Endodermal cell (in vitro differentiated cells): ENCODE results near the gene STARD13. TPM values are rescaled to one million over a fixed set of nuclear protein-coding genes. Genes with fewer than 3 reads are reported as not detected.

Experiments
- DNase-seq: peaks from one replicate; pipeline ENCODE4 v3.0.0-alpha.2; 2017
- H3K27ac ChIP-seq: 2 replicates; pipeline ENCODE4 v1.5.1; 2013; ENCODE audit warnings: mild to moderate bottlenecking, low read depth, low read length, moderate library complexity
- H3K27me3 ChIP-seq: 2 replicates; pipeline ENCODE4 v1.6.1; 2013; ENCODE audit warnings: mild to moderate bottlenecking, low read length, moderate library complexity; ENCODE audit not compliant: insufficient read depth, control insufficient read depth, poor library complexity, severe bottlenecking
- H3K36me3 ChIP-seq: 2 replicates; pipeline ENCODE4 v1.7.0; 2013; ENCODE audit warnings: mild to moderate bottlenecking, low read length, moderate library complexity; ENCODE audit not compliant: control insufficient read depth, insufficient read depth
- H3K4me1 ChIP-seq: one replicate; pipeline ENCODE4 v1.7.0; 2013; ENCODE audit warnings: low read length; ENCODE audit not compliant: control insufficient read depth, insufficient read depth
- H3K4me3 ChIP-seq: 2 replicates; pipeline ENCODE4 v1.5.1; 2013; ENCODE audit warnings: mild to moderate bottlenecking, low read length, moderate library complexity
- H3K9ac ChIP-seq: 2 replicates; pipeline ENCODE4 v1.6.1; 2013; ENCODE audit warnings: mild to moderate bottlenecking, low read length, moderate library complexity; ENCODE audit not compliant: poor library complexity, severe bottlenecking; ENCODE audit errors: extremely low read depth
- H3K9me3 ChIP-seq: 2 replicates; pipeline ENCODE4 v1.6.1; 2013; ENCODE audit warnings: mild to moderate bottlenecking, low read length, moderate library complexity; ENCODE audit not compliant: control insufficient read depth
- H3K27ac Mint-ChIP-seq: 2 replicates; pipeline ENCODE4 v1.8.0; 2020; ENCODE audit warnings: mixed read lengths
- H3K27me3 Mint-ChIP-seq: 2 replicates; pipeline ENCODE4 v1.8.0; 2021; ENCODE audit warnings: mild to moderate bottlenecking, mixed read lengths; ENCODE audit not compliant: insufficient read depth
- H3K36me3 Mint-ChIP-seq: 2 replicates; pipeline ENCODE4 v1.8.0; 2020; ENCODE audit warnings: low read depth, mixed read lengths
- H3K4me1 Mint-ChIP-seq: 2 replicates; pipeline ENCODE4 v1.8.0; 2020; ENCODE audit warnings: mixed read lengths
- H3K4me3 Mint-ChIP-seq: 2 replicates; pipeline ENCODE4 v1.8.0; 2020; ENCODE audit warnings: mild to moderate bottlenecking, moderate library complexity, mixed read lengths
- H3K9me3 Mint-ChIP-seq: 2 replicates; pipeline ENCODE4 v1.8.0; 2020; ENCODE audit warnings: mild to moderate bottlenecking, mixed read lengths
- WGBS, 2 experiments: methylation state at CpG; one replicate each; pipeline versions ENCODE4 v1.1.5 to v1.1.7; 2013; ENCODE audit warnings: missing lambda C conversion rate in 2 of 2, mixed read lengths in 1 of 2; ENCODE audit not compliant: insufficient coverage in 1 of 2, insufficient read length in 1 of 2; 5-methylcytosine and 5-hydroxymethylcytosine counted together
- total RNA-seq, 2 donors: library from RNA; stranded (reverse); fragmentation: NEBNext Ultra II Directional in 1 of 2; extraction: Animal tissue kit (Norgen Biotek cat#: 25700) in 1 of 2; gene quantifications; 2 replicates in 1 of 2; 3 replicates in 1 of 2; pipeline ENCODE4 v1.2.1, GENCODE V29; 2021
- TF ChIP-seq, protein P1 (sequence below): fragments of 200-600 bp; sonication (generic); conservative IDR thresholded peaks from 2 replicates; pipeline ENCODE4 v1.5.0; 2021; ENCODE audit warnings: antibody characterized with exemption, mild to moderate bottlenecking

The STARD13 gene
- total RNA-seq, 2 donors from 2014 or later: 2.5 to 3.7 TPM

DNA sequence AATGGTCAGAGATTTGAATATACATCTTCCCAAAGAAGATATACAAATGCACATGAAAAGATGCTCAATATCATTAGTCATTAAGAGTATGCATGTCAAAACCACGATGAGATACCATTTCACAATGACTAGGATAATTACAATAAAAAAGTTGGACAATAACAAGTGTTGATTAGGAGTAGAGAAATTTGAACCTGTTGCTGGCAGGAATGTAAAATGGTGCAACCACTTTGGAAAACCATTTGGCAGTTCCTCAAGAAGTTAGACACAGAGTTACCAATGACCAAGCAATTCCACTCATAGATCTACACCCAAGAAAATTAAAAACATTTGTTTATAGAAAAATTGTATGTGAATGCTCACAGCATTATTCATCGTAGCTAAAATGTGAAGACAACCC is 33.2 kb upstream of the STARD13 start:
- H3K9ac ChIP-seq: no peak overlapping the region
- H3K4me1 Mint-ChIP-seq: no peaks in the 10 kb centered on the region
- no peaks in the 10 kb centered on the region for H3K27me3 ChIP-seq
- H3K9me3 ChIP-seq: peaks cover 4% of the 10 kb centered on the region
- 83% methylated on average over 1 of the region's 2 CpGs for WGBS, 2 experiments
- no peaks in the 10 kb centered on the region for H3K36me3 ChIP-seq
- no peak overlapping the region for H3K27ac Mint-ChIP-seq
- H3K36me3 Mint-ChIP-seq: no peaks in the 10 kb centered on the region
- H3K4me3 Mint-ChIP-seq: no peak overlapping the region
- no peak overlapping the region for H3K27ac ChIP-seq
- H3K4me1 ChIP-seq: no peaks in the 10 kb centered on the region
- no peak for DNase-seq
- no peak overlapping the region for H3K4me3 ChIP-seq
- H3K27me3 Mint-ChIP-seq: no peaks in the 10 kb centered on the region
- TF ChIP-seq, protein P1, sequence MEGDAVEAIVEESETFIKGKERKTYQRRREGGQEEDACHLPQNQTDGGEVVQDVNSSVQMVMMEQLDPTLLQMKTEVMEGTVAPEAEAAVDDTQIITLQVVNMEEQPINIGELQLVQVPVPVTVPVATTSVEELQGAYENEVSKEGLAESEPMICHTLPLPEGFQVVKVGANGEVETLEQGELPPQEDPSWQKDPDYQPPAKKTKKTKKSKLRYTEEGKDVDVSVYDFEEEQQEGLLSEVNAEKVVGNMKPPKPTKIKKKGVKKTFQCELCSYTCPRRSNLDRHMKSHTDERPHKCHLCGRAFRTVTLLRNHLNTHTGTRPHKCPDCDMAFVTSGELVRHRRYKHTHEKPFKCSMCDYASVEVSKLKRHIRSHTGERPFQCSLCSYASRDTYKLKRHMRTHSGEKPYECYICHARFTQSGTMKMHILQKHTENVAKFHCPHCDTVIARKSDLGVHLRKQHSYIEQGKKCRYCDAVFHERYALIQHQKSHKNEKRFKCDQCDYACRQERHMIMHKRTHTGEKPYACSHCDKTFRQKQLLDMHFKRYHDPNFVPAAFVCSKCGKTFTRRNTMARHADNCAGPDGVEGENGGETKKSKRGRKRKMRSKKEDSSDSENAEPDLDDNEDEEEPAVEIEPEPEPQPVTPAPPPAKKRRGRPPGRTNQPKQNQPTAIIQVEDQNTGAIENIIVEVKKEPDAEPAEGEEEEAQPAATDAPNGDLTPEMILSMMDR: no peak
- no peaks in the 10 kb centered on the region for H3K9me3 Mint-ChIP-seq

DNA sequence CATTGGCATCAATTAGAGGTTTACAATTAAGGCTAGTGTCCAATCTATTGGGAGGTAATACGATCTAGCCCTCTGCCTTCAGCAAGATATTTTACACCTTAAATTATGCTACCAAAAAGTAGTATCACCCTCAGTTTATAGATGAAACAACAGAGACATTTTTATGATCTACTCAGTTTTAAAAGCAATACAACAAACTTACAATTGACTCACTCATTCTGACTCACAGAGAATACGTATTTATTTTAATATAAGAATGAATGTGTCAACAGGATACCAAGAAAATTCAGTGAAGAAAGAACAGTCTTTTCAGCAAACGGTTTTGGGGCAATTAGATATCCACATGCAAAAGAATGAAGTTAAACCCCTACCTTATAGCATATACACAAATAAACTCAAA is 32.5 kb upstream of the STARD13 start:
- Mint-ChIP-seq H3K27me3 (no peaks in the 10 kb centered on the region), H3K9me3 (no peaks in the 10 kb centered on the region), H3K4me3 (no peak overlapping the region), H3K27ac (no peak overlapping the region), H3K4me1 (no peaks in the 10 kb centered on the region), H3K36me3 (no peaks in the 10 kb centered on the region)
- WGBS, 2 experiments: 80 to 90% methylated on average over 1 to 3 of the region's 3 CpGs
- Histone ChIP-seq H3K9ac (no peak overlapping the region), H3K27ac (no peak overlapping the region), H3K36me3 (no peaks in the 10 kb centered on the region), H3K9me3 (peaks cover 4% of the 10 kb centered on the region), H3K4me3 (no peak overlapping the region), H3K4me1 (no peaks in the 10 kb centered on the region), H3K27me3 (no peaks in the 10 kb centered on the region)
- no peak for DNase-seq
- TF ChIP-seq, protein P1: no peak

DNA sequence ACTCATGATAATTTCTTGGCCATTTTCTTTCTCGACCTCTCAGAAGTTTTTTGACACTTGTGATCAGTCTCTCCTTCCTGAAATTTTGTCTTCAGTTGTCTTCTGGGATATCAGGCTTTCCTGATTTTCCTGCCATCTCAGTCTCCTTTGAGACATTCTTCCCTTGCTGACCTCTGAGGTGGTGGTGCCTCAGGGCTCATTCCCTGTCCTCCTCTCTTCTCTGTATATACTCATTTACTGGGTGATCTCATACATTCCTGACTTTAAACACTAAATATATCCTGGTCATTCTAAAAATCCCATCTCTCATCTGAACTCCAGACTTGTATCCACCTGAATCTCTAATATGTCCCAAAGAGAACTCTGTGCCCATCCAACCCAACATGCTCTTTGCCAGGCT is 31.3 kb upstream of the STARD13 start:
- H3K4me3 Mint-ChIP-seq: no peak overlapping the region
- no peaks in the 10 kb centered on the region for H3K36me3 Mint-ChIP-seq

More for the DNA sequence above, 31.3 kb upstream of the STARD13 start:
- Histone ChIP-seq H3K36me3 (no peaks in the 10 kb centered on the region), H3K9ac (no peak overlapping the region), H3K27me3 (no peaks in the 10 kb centered on the region), H3K27ac (no peak overlapping the region), H3K4me1 (no peaks in the 10 kb centered on the region), H3K9me3 (peaks cover 4% of the 10 kb centered on the region), H3K4me3 (no peak overlapping the region)
- Mint-ChIP-seq H3K9me3 (no peaks in the 10 kb centered on the region), H3K4me1 (no peaks in the 10 kb centered on the region), H3K27me3 (no peaks in the 10 kb centered on the region), H3K27ac (no peak overlapping the region)
- no peak for DNase-seq
- TF ChIP-seq, protein P1: no peak
- 90% methylated on average over 1 of the region's 1 CpG for WGBS, 2 experiments
